Measurements from ENCODE around the gene NUP62. TPM values are rescaled to one million over a fixed set of nuclear protein-coding genes. Genes with fewer than 3 reads are reported as not detected.
A peak's percentile ranks its signal among the peaks of the same experiment; 100 is the strongest.

The NUP62 gene
- polyA plus RNA-seq, 1 of the 3 experiments (the other 2 are of a cell fraction): 16.2 TPM

- no peak for TF ChIP-seq CTCF (IDR thresholded peaks at IDR 0.05)
- TF ChIP-seq, protein P1, sequence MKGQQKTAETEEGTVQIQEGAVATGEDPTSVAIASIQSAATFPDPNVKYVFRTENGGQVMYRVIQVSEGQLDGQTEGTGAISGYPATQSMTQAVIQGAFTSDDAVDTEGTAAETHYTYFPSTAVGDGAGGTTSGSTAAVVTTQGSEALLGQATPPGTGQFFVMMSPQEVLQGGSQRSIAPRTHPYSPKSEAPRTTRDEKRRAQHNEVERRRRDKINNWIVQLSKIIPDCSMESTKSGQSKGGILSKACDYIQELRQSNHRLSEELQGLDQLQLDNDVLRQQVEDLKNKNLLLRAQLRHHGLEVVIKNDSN (IDR thresholded peaks at IDR 0.05; ENCODE audit: borderline replicate concordance, low read depth): peak; percentile 40; the same call in 1 of the 2 replicates
- TF ChIP-seq MEF2A (IDR thresholded peaks at IDR 0.05; ENCODE audit: borderline replicate concordance, low read depth): no peak
- peak; percentile 28; the same call in 1 of the 2 replicates for TF ChIP-seq RFX5 (IDR thresholded peaks at IDR 0.05; ENCODE audit: low read length)
- TF ChIP-seq RXRA (IDR thresholded peaks at IDR 0.05; ENCODE audit: borderline replicate concordance, low read depth): no peak
- TF ChIP-seq EP300 (IDR thresholded peaks at IDR 0.05; ENCODE audit: borderline replicate concordance in 1 of 2, low read depth in 1 of 2, low read length in 1 of 2): no peak
- TF ChIP-seq EZH2phosphoT487 (IDR thresholded peaks at IDR 0.05; ENCODE audit: borderline replicate concordance, low read depth): no peak
- TF ChIP-seq FOXJ3 (CRISPR knock-in tag; IDR thresholded peaks at IDR 0.05): peak; percentile 25; the same call in 1 of the 2 replicates
- no peak for TF ChIP-seq NRF1 (IDR thresholded peaks at IDR 0.05; ENCODE audit: low read depth, low read length)
Observed at GRCh38 chr19:49866933-49867782, 62.1 kb downstream of the NUP62 start, which contains the start of gene PNKP (continued).

- Histone ChIP-seq H3K4me2 (peak overlapping the region; percentile 96), H3K4me1 (ENCODE audit: control insufficient read depth in 1 of 2, insufficient read depth in 2 of 2, low read depth in 1 of 2, low read length in 1 of 2) (peaks cover 27 to 34% of the 10 kb centered on the region in 2 experiments; a peak in 3 of 4 replicates), H3K36me3 (replicated peaks in 1 of 2; ENCODE audit: control insufficient read depth in 1 of 2, insufficient read depth in 2 of 2, low read length in 1 of 2) (peaks cover 25 to 42% of the 10 kb centered on the region in 2 experiments), H3K9ac (no peak overlapping the region), H3K4me3 (ENCODE audit: low read depth in 2 of 2, low read length in 1 of 2) (peak overlapping the region; percentile 20 to 91; a peak in 3 of 4 replicates), H2AFZ (ENCODE audit: low read depth) (no peak overlapping the region), H3F3A (replicated peaks; ENCODE audit: insufficient read depth) (peaks cover 26% of the 10 kb centered on the region), H3K79me2 (ENCODE audit: insufficient read depth) (peaks cover 42% of the 10 kb centered on the region), H4K20me1 (ENCODE audit: insufficient read depth) (peaks cover 20% of the 10 kb centered on the region), H3K9me3 (no peaks in the 10 kb centered on the region), H3K9me2 (no peaks in the 10 kb centered on the region), H3K27ac (ENCODE audit: low read depth in 2 of 2, low read length in 1 of 2) (no peak overlapping the region), H3K27me3 (ENCODE audit: insufficient read depth) (no peaks in the 10 kb centered on the region)
- 83% methylated on average over 10 of the region's 13 CpGs for WGBS (ENCODE audit: low lambda C conversion rate)
- CTCF ChIA-PET: interaction anchor here (1.1 to 3.4 kb wide), 3 partner anchors 11 to 193 kb away, joined by 3 to 20 read pairs (median 4); partner anchors contain the start of gene PTOV1
- POLR2A ChIA-PET: interaction anchor here (0.6 to 2.6 kb wide), 4 partner anchors 10 to 174 kb away, joined by 3 to 25 read pairs (median 6); partner anchors contain the start of genes CPT1C, FUZ and PTOV1
- no peak for DNase-seq
- TF ChIP-seq, protein P2, sequence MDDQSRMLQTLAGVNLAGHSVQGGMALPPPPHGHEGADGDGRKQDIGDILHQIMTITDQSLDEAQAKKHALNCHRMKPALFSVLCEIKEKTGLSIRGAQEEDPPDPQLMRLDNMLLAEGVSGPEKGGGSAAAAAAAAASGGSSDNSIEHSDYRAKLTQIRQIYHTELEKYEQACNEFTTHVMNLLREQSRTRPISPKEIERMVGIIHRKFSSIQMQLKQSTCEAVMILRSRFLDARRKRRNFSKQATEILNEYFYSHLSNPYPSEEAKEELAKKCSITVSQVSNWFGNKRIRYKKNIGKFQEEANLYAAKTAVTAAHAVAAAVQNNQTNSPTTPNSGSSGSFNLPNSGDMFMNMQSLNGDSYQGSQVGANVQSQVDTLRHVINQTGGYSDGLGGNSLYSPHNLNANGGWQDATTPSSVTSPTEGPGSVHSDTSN (IDR thresholded peaks at IDR 0.05): no peak
- TF ChIP-seq, protein P3, sequence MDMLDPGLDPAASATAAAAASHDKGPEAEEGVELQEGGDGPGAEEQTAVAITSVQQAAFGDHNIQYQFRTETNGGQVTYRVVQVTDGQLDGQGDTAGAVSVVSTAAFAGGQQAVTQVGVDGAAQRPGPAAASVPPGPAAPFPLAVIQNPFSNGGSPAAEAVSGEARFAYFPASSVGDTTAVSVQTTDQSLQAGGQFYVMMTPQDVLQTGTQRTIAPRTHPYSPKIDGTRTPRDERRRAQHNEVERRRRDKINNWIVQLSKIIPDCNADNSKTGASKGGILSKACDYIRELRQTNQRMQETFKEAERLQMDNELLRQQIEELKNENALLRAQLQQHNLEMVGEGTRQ (IDR thresholded peaks at IDR 0.05; ENCODE audit: borderline replicate concordance, low read depth, low read length): no peak
- TF ChIP-seq YY1 (IDR thresholded peaks at IDR 0.05; ENCODE audit: low read depth) (no peak), CTCF (IDR thresholded peaks at IDR 0.05) (no peak), MEF2A (IDR thresholded peaks at IDR 0.05; ENCODE audit: borderline replicate concordance, low read depth) (no peak), FOXM1 (IDR thresholded peaks at IDR 0.05; ENCODE audit: low read depth) (no peak), ZBTB33 (IDR thresholded peaks at IDR 0.05; ENCODE audit: borderline replicate concordance, low read depth) (no peak)
- TF ChIP-seq, protein P1 (IDR thresholded peaks at IDR 0.05; ENCODE audit: borderline replicate concordance, low read depth): no peak
Observed at GRCh38 chr19:49864890-49865289, 64.4 kb downstream of the NUP62 start.

Data from SK-N-SH (cell line).